Activated T-cell treated with anti-CD3 and anti-CD28 coated beads for 1 hour (primary cell): ENCODE measurements around the gene TOR1A.
"Not testable (repeated sequence)": the region's sequence is repeated elsewhere in the genome, so short reads cannot be mapped to it uniquely, and the experiment has no call there.

Source experiments
- DNase-seq: peaks from one replicate; pipeline ENCODE4 v3.0.0-alpha.2; 2020; ENCODE audit warnings: low read depth

TOR1A gene

DNA sequence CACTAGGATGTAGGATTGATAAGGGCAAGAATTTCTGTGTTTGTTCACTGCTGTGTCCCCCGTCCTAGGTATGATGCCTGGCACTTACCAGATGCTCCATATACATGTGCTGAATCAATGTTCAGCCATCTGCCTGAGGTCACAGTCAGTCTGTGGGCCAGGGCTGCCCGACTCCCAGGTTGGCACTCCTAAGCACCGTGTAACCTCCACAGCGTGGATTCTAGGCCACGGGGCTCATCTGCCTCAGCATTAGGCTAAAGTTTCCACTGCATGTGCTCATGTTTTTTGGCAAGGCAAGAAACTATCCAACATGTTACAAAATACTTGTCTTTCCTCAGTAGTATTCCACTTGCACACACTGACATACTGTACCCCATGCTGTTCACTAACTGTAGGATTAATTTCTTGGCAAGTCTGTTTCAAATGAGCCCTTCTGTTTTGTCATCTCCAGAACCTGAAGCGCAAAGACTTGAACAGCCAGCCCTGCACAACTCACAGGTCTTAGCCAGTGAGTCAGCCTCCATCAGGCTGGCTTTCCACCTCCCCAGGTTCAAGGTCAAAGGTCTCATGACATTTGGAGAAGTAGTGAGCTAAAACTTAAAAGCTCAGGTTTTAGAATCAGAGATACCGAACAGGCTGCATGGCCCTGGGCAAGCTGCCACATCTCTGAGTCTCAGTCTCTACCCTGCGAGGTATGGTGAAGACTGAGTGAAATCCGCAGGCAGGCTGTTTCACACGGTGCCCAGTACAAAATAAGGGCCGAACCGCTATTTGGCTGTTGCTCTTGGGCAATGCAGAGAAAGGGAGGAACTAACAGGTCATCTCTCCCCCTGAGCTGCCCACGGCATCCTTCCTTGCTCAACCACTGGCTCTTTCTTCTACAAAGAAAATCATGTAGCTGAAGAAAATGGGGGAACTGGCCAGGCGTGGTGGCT, 7.2 kb downstream of the TOR1A start:
- DNase-seq, result no peak

DNA sequence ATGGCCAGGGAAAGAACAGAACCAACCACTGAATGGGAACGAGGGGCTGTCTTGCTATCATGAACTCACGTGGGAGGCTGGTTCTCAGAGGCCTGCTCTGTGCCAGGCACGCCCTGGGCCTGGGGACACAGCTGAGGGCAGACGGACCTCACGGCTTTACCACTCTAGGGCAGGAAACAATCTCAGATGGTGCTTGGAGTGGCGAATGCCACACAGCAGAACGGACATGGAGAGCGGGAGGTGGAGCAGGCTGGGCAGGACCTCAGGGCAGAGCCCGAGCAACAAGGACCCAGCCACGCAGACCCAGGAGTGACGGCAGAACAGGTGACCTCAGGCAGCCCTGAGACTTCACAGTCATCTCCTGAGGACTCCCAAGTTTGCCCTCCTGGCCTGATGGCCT, 8.7 kb downstream of the TOR1A start:
- DNase-seq, result no peak

DNA sequence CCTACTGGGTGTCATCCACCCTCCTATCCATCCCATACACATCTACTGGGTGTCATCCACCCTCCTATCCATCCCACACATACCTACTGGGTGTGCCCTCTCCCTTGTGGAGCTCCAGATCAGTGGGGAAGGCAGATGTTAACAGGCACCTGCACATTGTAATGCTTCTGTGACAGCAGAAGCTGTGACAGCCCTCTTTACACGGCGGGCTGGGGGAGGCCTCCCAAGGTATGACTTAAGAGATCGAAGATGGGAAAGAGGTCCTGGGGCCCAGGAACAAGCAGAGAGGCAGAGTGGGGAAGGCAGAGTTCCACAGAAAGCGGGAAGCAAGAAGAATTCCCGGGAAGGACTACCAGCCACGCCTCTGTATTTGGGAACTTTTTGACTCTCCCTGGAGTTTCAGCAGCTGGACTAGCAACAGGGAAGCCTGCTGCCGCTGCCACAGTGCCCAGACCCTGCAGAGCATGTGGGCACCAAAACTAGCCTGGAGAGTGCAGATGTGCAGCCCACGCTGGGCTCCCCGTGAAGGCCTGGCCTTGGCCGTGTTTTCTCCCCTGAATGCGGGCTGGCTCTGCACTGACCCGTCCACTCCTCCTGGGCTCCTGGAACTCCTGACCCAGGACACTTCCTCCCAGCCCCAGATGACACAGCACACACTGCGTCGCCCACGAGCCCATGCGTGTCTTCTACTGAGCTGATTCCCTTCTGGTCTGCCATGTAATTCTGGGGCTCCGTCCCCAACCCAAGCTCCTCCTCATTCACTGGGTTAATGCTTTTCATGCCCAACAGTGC, 9.3 kb downstream of the TOR1A start:
- no peak for DNase-seq

DNA sequence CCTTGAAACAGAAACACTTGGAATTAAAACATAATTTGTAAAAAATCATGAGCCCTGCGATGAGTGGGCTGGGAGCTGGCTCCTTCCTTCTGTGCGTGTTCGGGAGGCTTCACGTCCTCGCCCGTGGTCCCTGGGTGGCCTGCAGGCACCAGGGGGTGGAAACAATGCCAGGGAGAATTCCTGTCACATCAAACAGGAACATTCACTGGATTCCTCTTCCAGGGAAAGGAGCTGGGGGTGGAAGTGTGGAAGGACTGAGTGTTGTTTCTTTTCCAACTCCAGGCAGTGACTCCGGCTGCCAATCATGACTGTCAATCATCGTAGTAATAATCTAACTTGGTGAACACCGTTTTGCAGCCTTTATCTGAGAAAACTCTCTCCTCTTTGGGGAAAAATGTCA, 10.3 kb downstream of the TOR1A start:
- no peak for DNase-seq

DNA sequence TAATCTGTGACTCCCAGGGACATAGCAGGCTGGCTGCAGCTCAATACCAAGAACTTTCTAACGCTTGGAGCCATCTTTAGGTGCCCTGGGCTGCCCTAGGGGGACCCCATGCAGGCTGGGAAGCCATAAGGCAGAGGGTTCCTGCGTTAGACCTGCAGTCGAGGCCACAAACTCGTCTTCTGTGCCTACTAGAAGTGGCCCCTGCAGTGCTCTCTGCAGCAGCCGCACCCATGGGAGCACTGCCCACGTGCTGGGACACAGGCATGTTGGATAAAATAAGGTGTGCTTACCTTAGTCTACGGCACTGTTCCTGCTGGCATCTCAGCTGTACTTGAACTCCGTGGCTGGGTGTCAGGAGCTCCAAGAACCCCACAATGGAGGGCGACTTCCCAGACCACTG, 11.6 kb downstream of the TOR1A start:
- DNase-seq, result no peak

DNA sequence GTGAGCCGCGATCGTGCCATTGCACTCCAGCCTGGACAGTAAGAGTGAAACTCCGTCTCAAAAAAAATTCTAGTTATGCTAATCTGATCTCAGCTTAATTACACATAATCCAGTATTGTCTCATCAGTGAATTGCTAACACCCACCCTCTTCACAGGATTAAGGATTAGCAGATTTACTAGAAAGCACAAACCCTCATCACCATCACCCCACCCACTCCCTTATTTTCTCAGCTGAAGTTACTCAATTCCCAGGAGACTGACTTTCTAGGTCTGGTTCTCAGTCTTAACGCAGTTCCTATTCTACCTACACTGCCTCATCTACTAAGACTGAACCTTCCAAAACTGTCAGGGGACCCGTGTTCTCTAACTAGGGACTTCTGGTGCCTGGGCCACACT, 12.0 kb downstream of the TOR1A start:
- DNase-seq, result no peak

DNA sequence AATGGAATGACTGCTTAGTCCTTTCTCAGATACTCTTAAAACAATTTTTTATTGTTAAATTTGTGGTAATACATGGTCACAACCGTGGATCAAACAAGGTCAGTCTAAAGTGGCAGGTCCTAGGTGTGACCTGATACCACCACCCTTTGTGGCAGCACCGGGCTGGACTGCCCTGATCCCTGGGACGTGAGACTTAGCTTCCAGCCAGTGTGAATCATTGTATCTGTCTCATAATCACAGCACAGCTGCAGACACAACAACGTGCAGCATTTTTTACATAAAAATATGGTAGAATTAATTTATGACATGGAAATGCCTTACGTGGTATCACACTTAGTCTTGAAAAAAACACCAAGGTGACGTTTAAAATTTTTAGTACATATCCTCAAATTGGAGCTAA, 13.1 kb downstream of the TOR1A start:
- no peak for DNase-seq

DNA sequence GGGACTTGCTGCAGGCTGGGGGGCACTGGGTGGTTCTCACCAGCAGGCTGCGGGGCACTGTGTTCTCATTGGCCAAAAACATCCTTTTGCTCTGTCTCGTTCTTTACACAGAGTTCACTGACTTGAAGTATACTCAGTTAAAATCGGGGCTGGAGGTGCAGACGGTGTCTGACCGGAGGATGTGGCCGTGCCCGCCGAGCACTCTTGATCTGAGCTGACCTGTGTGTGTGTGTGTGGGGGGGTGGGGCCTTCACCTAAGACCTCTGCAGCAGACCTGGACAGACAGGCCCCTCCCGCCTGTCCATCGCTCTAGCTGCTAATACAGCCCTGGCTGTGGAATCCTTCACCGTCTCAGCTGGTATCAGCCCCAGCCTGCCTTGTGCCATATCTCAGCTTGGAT, 13.8 kb downstream of the TOR1A start:
- DNase-seq, result no peak

DNA sequence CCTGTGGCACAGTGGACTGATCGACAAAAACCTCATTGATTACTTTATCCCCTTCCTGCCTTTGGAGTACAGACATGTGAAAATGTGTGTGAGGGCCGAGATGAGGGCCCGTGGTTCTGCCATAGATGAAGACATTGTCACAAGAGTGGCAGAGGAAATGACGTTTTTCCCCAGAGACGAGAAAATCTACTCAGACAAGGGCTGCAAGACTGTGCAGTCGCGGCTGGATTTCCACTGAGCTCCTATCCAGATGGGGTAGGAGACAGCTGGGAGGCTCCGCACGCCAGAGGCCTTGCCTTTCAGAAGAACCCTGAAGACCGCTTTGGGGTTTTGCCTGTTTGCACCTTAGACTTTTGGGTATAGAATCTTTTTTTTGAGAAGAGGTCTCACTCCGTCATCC, 14.6 kb downstream of the TOR1A start:
- no peak for DNase-seq

DNA sequence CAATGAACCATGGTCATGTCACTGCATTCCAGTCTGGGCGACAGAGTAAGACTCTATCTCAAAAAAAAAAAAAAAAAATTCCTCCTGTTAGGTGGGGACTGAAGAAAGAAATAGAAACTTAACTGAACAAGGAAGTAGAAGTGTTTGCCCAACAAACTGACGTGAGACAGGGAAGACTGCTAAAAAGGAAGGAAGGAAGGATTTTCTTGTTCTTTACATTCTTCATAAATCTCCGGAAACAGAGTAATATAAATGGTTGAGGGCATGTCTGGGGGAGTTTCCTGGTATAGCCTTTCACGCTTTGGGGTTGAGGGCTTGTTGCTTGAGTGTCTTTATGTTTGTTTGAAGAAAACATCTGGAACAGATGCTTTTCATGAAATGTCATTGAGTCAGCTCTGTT, 17.9 kb downstream of the TOR1A start:
- DNase-seq, result no peak

DNA sequence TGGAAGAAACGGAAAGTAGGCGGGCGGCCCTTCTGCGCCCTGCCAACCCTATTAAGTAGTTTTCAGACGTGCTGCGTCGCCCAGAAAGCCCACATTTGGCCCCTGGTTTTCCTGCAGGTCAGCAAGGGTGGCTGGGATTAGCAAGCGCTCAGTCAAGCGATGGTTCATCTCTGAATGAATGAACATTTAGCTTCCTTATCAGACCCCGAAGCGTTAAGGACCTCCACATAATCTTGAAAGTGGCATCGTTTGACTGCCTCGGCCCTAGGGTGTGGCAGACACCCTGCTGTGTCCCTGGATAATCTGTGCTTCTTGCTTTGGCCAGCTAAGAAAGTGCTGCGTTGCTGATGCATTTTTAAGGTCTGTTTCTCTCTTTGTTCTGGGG, 20.3 kb downstream of the TOR1A start:
- DNase-seq, result no peak

DNA sequence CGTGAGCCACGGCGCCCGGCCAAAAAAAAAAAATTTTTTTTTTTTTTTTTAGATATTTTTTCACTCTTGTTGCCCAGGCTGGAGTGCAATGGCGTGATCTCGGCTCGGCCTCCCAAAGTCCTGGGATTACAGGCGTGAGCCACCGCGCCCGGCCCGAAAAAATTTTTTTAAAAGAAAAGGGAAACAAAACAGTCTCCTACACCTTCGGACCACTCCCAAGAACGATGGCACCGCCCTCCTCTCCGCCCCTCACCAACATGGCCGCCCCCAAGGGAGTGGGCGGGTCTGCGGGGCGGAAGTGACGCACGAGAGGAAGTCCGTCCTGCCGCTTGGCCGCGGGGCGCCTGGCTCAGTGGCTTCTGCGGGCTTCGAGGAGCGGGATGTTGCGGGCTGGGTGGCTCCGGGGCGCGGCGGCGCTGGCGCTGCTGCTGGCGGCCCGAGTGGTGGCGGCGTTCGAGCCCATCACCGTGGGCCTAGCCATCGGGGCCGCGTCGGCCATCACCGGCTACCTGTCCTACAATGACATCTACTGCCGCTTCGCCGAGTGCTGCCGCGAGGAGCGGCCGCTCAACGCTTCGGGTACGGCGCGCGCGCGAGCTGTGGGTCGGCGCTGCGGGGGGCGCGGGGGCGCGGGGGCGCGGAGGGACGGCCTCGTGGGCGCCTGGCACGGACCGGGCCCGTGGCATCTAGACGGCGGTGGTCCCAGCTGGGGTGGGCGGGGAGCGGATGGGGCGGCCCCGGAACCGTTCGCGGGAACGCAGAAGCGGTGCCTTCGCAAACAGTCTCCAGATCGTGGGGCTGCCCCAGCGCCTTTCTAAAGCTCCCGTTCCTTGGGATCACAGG, 20.9 kb downstream of the TOR1A start, which contains the start of gene TOR1B:
TSS of gene TOR1B (plus strand) at position 352 of the 843 bp plus-strand sequence. CDS start at position 381, 29 bp downstream.
- peak; percentile 92 for DNase-seq

DNA sequence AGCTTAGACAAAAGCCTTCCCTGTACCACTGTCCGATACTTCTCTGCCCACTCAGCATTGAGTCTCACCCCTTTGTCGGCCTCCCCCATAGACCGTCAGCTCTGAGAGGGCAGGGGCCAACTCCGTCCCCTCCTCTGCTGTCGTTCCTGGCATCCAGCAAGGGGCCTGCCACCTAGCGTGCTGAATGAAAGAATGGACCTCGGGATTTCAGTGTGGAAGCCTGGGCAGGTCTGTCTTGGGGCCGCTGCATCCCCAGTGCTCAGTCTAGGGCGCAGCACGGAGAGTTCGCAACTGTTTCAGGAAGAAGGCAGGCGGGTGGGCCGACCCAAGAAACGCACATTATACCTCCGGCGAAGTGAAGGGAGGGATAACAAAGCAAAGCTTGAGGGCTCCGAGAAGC, 22.4 kb downstream of the TOR1A start:
- no peak for DNase-seq

DNA sequence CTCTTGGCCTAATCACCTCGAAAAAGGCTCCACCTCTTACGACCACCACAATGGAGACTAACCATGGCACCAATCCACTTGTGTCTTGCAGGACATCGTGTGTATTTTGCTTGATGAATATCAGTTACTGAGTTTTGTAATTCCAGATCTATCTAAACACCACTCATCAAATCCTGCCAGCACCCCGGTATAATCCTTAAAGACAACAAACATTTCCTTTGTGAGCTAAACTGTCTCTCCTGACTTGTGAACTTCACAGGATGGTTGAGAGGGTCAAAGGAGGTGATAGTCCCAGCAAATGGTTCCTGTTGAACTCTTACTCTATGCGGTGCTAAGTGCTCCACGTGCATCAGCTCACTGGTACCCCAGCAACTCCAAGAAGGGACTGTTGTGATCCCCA, 25.0 kb downstream of the TOR1A start:
- DNase-seq, result no peak

DNA sequence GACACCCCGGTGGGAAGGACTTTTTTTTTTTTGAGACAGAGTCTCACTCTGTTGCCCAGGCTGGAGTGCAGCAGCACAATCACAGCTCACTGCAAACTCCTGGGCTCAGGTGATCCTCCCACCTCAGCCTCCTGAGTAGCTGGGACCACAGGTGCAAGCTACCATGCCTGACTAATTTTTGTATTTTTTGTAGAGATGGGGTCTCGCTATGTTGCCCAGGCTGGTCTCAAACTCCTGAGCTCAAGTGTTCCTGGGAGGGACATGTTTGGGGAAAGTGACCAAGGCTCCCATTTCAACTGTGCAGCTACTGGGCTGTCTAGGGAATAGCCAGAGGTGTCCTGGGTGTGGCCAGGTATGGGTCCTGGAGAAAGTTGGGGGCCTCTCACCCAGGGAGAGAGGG, 27.9 kb downstream of the TOR1A start:
- not testable (repeated sequence) for DNase-seq

DNA sequence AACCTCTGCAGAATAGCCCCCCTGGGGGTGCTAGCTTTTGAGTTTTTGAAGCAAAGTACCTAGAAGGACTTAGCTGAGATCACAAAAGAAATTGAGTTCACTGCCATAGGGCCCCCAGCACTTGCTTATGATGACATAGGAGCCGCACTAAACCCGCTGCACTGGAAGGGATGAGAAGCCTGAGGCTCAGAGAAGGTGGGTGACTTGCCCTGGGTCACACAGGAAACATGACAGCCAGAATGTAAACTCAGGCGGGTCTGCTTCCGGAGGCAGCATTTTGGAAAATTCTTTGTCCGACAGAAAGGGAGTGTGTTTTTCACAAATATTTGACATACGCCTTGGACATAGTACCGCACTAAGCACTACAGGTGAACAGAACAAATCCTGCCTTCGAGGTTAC, 29.4 kb downstream of the TOR1A start:
- DNase-seq, result no peak

DNA sequence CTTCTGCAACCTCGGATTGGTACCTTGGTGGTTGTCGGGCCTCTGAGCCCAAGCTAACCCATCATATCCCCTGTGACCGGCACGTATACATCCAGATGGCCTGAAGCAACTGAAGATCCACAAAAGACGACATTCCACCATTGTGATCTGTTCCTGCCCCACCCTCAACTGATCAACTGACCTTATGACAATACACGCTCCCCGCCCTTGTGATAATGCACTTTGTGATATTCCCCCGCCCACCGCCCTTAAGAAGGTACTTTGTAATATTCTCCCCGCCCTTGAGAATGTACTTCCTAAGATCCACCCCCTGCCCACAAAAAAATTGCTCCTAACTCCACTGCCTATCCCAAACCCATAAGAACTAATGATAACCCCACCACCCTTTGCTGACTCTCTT, 37.5 kb downstream of the TOR1A start:
- no peak for DNase-seq

DNA sequence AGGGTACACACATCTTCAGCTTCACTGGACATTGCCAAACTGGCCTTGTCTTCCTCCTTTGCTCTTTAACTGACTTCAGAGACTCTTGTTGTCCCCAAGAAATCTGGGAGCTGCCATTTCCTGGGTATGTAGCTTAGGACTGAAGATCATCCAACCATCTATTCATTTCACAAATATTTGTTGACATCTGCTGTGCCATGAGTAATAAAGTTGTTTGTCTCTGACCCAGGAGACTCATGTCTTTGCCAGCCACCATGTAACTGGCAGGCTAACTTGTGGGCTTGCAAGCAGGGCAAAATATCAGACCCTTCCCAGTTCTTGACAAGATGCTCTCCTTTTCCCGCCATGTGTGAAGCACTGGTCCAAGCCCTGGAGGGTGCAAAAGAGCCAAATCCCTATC, 38.1 kb downstream of the TOR1A start:
- DNase-seq, result no peak

DNA sequence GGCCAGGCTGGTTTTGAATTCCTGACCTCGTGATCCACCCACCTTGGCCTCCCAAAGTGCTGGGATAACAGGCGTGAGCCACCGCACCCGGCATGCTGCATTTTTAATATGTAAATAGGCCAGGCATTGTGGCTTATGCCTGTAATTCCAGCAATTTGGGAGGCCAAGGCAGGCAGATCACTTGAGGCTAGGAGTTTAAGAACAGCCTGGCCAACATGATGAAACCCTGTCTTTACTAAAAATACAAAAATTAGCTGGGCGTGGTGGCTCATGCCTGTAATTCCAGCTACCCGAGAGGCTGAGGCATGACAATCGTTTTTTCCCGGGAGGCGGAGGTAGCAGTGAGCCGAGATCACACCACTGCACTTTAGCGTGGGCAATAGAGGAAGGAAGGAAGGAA, 39.0 kb downstream of the TOR1A start:
- DNase-seq, result not testable (repeated sequence)

DNA sequence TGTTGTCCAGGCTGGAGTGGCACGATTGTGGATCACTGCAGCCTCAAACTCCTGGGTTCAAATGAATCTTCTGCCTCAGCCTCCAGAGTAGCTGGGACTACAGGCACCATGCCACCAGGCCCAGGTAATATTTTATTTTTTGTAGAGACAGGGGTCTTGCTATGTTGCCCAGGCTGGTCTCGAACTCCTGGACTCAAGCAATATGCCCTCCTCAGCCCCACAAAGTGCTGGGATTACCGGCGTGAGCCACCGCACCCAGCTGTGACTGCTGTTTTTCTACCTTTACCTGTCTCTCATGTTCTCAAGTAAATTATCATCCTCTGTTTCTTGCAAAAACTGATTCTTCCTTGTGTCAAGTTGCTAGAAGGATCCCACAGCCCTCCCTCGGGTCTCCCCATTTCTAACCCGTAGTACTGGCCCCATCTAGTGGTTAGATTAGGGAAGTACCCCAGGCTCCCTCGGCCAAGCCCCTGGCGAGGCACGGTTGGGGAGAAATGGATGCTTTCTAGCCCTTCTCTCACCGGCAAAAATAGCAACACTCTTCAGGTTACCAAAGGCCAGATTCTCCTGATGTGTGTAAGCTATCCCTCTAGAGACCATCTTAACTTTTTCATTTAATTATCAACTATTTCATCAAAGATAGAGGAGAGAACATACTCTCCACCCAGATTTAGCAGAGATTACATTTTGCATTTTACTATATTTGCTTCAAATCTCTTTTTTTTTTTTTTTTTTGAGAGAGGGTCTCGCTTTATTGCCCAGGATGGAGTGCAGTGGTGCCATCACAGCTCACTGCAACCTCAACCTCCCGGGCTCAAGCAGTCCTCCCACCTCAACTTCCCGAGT, 40.2 kb downstream of the TOR1A start:
- DNase-seq, result peak; percentile 53

DNA sequence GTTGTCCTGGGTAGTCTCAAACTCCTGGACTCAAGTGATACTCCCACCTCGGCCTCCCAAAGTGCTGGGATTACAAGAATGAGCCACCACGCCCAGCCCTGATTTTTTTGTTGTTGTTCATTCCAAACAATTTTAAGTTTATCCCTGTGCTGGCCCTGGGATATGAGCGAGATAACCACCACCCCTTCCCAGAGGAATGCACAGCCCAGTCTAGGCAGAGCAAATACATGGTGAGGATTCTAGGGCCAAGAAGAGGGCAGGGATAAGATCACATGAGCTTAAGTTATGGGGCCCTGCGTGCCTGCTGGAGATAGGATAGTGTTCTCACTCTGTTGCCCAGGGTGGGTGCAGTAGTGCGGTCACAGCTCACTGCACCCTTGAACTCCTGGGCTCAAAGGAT, 42.0 kb downstream of the TOR1A start:
- no peak for DNase-seq
